HUES64 (cell line): ENCODE results near the gene NDUFAF8.

ENCODE experiments used
- H3K27ac ChIP-seq: 2 replicates; pipeline ENCODE4 v1.7.0; 2013; ENCODE audit warnings: low read depth, low read length, inconsistent platforms
- H3K27me3 ChIP-seq: 2 replicates; pipeline ENCODE4 v1.6.1; 2013; ENCODE audit warnings: mild to moderate bottlenecking, low read length; ENCODE audit not compliant: insufficient read depth
- H3K36me3 ChIP-seq: 2 replicates; pipeline ENCODE4 v1.6.1; 2013; ENCODE audit warnings: mild to moderate bottlenecking, low read length; ENCODE audit not compliant: insufficient read depth
- H3K4me1 ChIP-seq: 2 replicates; pipeline ENCODE4 v1.6.1; 2013; ENCODE audit warnings: mild to moderate bottlenecking, low read length, moderate library complexity; ENCODE audit not compliant: insufficient read depth
- H3K4me3 ChIP-seq: 2 replicates; pipeline ENCODE4 v1.5.1; 2013; ENCODE audit warnings: mild to moderate bottlenecking, low read length, moderate library complexity
- H3K9ac ChIP-seq: 2 replicates; pipeline ENCODE4 v1.6.1; 2013; ENCODE audit warnings: mild to moderate bottlenecking, low read depth, low read length
- H3K9me3 ChIP-seq: 2 replicates; pipeline ENCODE4 v1.6.1; 2013; ENCODE audit warnings: low read depth, low read length; ENCODE audit not compliant: insufficient read depth
- WGBS: fragments of 150-250, 120-280 bp; methylation state at CpG from one replicate; pipeline ENCODE4 v1.1.7; 2013; ENCODE audit warnings: missing lambda C conversion rate; 5-methylcytosine and 5-hydroxymethylcytosine counted together

NDUFAF8 gene

DNA sequence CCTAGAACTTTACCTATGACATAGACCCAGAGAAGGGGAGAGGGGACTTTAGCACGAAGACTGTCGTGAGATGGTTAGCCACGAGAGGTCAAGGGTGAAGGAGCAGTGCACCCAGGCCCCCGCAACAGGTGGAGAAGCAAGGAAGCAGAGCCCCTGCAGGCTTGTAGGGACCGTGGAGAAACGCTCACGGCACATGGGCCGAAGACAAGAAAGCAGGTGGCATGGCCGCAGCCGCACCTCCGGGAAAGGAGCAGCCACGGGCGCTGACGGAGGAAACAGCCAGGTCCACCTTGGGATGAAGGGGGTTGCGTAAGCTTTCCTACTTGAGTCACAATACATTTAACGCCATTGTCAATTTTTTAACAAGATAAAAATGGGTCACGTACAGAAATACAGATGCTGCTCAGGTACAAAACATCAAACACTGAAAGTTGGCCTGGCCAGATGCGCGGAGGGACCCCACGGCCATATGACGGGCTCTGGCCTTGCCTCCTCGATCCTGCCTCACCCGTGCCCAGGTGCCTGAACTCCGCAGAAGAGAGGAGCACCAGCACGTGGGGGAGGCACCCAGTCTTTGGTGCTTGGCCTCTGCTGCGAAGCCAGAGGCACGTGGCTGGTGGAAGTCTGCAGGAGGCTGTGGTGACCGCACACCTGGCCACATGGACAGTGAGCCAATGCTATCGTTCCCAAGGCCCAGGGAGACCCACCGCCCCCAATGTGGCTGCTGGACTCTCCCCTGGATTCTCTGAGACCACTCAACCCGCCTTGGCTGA lies 34.8 kb downstream of the NDUFAF8 start:
- Histone ChIP-seq H3K4me3 (no peak overlapping the region), H3K36me3 (peaks cover 33% of the 10 kb centered on the region), H3K4me1 (no peaks in the 10 kb centered on the region), H3K9me3 (no peaks in the 10 kb centered on the region), H3K9ac (no peak overlapping the region; the same call in 1 of the 2 replicates), H3K27me3 (no peaks in the 10 kb centered on the region), H3K27ac (no peak overlapping the region)
- WGBS = 95% methylated on average over 31 of the region's 31 CpGs

DNA sequence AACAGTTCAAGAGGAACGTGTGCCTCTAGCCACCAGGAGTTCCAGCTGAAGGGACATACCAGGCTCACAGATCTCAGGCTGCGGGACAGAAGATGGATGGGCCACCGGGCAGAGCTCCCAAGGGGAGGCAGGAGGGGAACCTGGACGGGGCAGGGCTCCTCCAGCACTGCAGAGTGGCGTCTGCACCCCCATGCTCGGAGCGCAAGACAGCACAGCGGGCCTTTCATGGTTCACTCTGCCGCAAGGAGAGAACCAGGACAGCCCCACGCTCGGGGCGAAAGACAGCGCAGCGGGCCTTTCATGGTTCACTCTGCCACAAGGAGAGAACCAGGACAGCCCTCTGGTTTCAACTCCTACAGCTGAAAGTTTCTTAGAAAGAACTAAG lies 35.3 kb downstream of the NDUFAF8 start:
- no peak overlapping the region for H3K4me3 ChIP-seq
- H3K36me3 ChIP-seq = peaks cover 32% of the 10 kb centered on the region
- WGBS = 93% methylated on average over 14 of the region's 14 CpGs
- H3K27ac ChIP-seq = no peak overlapping the region
- no peaks in the 10 kb centered on the region for H3K9me3 ChIP-seq
- no peaks in the 10 kb centered on the region for H3K27me3 ChIP-seq
- no peak overlapping the region for H3K9ac ChIP-seq
- H3K4me1 ChIP-seq = no peaks in the 10 kb centered on the region

DNA sequence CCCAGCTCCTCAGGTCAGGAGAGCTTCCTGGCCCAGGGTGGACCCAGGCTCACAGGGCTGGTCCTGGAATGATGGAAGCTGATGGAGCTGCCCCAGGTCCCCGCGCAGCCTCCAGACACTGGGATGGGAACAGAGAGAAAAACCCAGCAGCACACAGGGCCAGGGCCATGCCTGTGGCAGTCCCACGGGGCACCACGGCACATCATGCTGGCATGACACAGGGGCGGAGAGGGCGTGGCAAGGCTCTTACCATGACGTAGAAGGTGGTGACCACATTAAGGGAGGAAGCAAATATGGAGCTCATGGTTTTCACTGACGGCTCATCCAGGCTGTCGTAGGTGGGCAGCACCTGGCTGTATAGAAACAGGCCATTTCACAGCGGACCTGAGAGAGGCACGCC lies 37.7 kb downstream of the NDUFAF8 start:
- Histone ChIP-seq H3K27me3 (no peaks in the 10 kb centered on the region), H3K4me3 (no peak overlapping the region), H3K27ac (no peak overlapping the region), H3K9ac (no peak overlapping the region), H3K36me3 (peaks cover 31% of the 10 kb centered on the region), H3K4me1 (no peaks in the 10 kb centered on the region), H3K9me3 (no peaks in the 10 kb centered on the region)
- 94% methylated on average over 11 of the region's 11 CpGs for WGBS

DNA sequence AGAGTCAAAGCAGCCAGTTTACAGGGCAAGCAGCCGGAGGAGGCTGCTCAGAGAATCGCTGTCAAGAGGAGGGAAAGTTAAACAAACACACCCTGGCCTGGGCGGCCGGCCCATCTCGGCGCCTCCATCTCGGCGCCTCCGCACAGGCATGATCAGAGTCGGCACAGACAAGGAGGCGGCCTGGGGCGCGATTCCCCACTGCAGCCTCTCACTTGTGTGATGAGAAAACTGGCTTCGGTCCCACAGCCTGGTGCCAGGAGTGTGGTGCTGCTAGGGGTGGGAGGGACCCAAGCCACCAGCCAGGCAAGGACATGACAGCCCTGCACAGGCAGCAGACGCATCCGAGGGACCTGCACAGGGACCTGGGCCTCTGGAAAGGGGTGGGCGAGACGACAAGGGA lies 38.3 kb downstream of the NDUFAF8 start:
- no peaks in the 10 kb centered on the region for H3K4me1 ChIP-seq
- H3K4me3 ChIP-seq = no peak overlapping the region
- WGBS = 96% methylated on average over 18 of the region's 18 CpGs
- H3K27me3 ChIP-seq = no peaks in the 10 kb centered on the region
- H3K36me3 ChIP-seq = peaks cover 31% of the 10 kb centered on the region
- no peak overlapping the region for H3K9ac ChIP-seq
- no peak overlapping the region for H3K27ac ChIP-seq
- H3K9me3 ChIP-seq = no peaks in the 10 kb centered on the region

DNA sequence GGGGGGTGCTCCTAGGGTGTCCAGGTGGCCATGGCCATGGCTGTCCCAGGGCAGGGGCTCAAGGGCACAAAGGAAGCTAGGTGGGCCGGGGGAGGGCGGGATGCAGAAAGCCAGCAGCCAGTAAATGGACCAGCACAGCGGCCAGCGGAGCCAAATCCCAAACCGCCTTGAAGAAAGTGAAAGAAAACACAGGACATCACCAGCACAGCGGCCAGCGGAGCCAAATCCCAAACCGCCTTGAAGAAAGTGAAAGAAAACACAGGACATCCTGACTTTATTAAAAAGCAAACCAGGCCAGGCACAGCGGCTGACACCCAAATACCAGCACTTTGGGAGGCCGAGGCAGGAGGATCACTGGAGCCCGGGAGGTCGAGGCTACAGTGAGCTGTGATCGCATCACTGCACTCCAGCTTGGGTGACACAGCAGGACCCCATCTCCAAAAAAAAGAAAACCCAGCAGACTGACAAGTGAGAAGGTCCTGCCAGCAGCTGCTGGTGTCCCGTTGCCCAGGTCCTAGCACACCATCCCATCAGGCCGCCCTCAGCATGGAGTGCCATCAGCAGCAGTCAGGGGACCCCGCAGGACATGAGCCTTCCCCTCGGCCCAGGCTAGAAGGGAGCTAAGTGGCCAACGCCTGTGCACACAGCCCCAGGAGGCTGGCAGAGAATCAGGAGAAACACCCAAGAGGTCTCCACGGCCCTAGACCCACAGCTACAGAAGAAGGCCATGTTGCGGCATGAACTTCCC lies 39.0 kb downstream of the NDUFAF8 start:
- no peak overlapping the region for H3K9ac ChIP-seq
- no peaks in the 10 kb centered on the region for H3K9me3 ChIP-seq
- H3K27me3 ChIP-seq = no peaks in the 10 kb centered on the region
- no peak overlapping the region for H3K4me3 ChIP-seq
- H3K36me3 ChIP-seq = peaks cover 31% of the 10 kb centered on the region
- no peaks in the 10 kb centered on the region for H3K4me1 ChIP-seq
- 96% methylated on average over 20 of the region's 20 CpGs for WGBS
- no peak overlapping the region for H3K27ac ChIP-seq

DNA sequence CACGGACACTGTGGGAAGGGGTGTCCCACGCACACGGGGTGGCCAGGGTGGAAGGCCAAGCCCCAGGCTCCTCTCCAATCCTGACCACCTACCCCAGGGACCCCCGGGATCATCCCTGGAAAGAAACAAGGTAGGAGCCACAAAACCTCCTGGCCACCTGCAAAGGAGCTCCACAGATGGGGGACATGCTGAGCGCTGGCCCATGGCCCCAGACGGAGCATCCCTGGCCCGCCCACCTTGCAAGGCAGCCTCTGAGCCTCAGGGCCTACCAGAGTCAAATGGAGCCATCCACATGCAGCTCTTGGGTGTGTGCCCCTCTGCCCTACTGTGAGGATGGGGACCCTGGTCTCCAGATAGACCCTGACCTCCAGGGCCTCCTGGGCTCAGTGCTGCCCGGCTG lies 39.7 kb downstream of the NDUFAF8 start:
- no peaks in the 10 kb centered on the region for H3K9me3 ChIP-seq
- no peaks in the 10 kb centered on the region for H3K4me1 ChIP-seq
- 97% methylated on average over 8 of the region's 8 CpGs for WGBS
- H3K9ac ChIP-seq = no peak overlapping the region
- H3K27ac ChIP-seq = no peak overlapping the region
- no peaks in the 10 kb centered on the region for H3K27me3 ChIP-seq
- H3K4me3 ChIP-seq = no peak overlapping the region
- peaks cover 25% of the 10 kb centered on the region for H3K36me3 ChIP-seq

DNA sequence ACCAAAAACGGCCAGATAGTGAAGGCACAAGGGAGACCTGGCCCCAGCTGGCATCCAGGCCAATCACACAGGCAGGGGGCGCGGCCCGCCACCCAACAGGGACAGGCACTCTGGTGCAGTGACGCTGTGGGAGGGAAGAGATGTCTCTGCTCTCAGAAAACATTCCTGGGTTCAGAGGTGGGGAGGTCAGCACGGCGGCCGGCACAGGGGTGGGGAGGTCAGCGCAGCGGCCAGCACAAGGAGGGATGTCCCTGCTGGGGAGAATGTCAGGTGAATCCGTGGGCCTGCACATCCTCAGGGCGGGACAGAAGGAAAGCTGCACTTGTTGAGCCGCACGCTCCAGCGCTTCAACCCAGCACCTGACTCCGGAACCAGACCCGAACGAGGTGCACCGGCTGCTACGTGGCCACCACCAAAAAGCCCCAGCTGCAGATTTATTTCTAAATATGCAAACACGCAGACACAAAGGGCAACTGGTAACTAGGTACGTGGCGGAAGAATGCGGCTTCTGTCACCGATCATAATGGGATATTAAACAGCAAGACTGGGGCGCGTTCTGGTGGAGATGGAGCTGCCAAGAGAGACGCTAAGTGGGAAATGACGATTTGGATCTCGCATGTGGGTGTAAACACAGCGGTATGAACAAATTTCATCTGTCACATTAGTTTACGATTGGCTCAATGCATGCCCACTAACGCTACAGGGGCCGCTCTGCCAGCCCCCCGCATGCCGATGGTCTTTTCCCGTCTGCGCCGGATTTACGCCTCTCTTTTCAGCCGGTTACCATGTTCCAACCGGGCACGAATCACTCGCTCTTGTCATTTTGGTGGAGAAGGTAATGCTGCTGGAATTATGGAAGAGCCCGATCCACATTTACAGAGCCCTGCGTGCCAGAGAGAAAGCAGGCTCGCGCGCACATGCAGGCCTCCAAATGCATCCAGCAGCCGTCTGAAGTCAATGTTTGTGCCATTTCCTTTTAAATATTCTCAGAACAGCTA lies 40.5 kb downstream of the NDUFAF8 start:
- Histone ChIP-seq H3K36me3 (peaks cover 25% of the 10 kb centered on the region), H3K9me3 (no peaks in the 10 kb centered on the region)
- 94% methylated on average over 50 of the region's 50 CpGs for WGBS

DNA sequence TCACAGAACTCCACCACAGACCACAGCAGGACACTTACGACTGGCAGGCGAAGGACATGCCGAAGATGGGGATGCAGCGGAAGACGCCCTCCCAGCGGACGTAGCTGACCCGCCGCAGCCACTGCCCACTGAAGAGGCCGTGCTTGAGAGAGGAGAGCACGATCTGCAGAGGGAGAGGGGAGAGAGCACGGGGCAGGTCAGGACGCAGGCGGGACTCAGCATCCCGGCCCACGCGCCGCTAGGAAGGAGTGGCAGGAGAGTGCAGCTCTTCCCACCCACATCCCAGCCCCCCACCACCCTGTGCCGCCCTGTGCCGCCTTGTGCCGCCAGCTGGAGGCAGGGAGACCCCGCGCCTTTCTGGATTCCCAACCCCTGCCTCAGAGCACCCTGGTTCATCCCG lies 41.5 kb downstream of the NDUFAF8 start:
- Histone ChIP-seq H3K36me3 (peaks cover 19% of the 10 kb centered on the region; the same call in 1 of the 2 replicates), H3K4me1 (peaks cover 4% of the 10 kb centered on the region; the same call in 1 of the 2 replicates), H3K9ac (no peak overlapping the region), H3K9me3 (no peaks in the 10 kb centered on the region), H3K27ac (no peak overlapping the region), H3K4me3 (no peak overlapping the region), H3K27me3 (no peaks in the 10 kb centered on the region)
- WGBS = 95% methylated on average over 23 of the region's 24 CpGs

More for the DNA sequence above, 40.5 kb downstream of the NDUFAF8 start:
- Histone ChIP-seq H3K4me1 (no peaks in the 10 kb centered on the region), H3K9ac (no peak overlapping the region), H3K4me3 (no peak overlapping the region), H3K27ac (no peak overlapping the region), H3K27me3 (no peaks in the 10 kb centered on the region)

DNA sequence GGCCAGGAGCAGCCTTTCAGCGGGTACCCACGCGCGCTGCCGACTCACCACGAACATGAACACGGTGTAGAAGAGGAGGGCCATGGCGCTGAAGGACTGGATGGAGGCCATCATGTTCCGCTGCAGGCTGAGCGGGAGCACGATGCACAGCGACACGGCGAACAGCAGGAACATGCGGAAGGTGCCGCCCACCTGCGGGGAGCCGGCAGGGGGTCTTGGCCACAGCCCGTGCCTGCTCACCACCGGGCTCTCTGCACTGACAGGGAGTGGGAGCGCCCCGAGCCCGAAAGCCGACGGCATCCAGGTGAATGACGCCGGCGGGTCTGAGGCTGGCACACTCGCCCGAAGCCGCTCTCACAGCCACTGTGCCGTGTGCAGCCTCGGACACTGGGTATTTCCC lies 43.0 kb downstream of the NDUFAF8 start:
- H3K9ac ChIP-seq = no peak overlapping the region
- no peaks in the 10 kb centered on the region for H3K9me3 ChIP-seq
- no peak overlapping the region for H3K4me3 ChIP-seq
- H3K4me1 ChIP-seq = peaks cover 7% of the 10 kb centered on the region; the same call in 1 of the 2 replicates
- H3K36me3 ChIP-seq = peaks cover 11% of the 10 kb centered on the region; the same call in 1 of the 2 replicates
- no peaks in the 10 kb centered on the region for H3K27me3 ChIP-seq
- H3K27ac ChIP-seq = no peak overlapping the region
- WGBS = 93% methylated on average over 33 of the region's 33 CpGs

DNA sequence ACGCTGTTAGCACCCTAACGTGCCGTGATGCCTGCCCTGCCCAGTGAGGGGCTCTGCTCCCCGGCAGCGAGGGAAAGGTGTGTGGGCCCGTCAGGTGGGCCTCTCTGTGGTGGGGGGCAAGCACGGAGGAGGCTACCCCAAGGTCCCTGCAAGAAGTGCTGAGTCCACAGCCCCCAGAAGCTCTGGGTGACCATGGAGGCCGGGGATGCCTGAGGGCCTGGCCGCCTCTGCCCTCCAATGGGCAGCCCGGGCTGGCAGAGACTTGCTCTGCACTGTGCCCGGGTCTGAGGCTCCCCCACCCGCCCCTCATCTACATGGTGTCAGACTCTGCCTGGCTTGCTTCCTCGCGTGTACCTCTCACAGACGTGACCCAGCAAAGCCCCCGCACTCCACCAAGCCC lies 43.8 kb downstream of the NDUFAF8 start:
- Histone ChIP-seq H3K27ac (no peak overlapping the region), H3K27me3 (no peaks in the 10 kb centered on the region), H3K9me3 (no peaks in the 10 kb centered on the region), H3K9ac (no peak overlapping the region), H3K4me3 (no peak overlapping the region), H3K36me3 (peaks cover 12% of the 10 kb centered on the region), H3K4me1 (peaks cover 7% of the 10 kb centered on the region; the same call in 1 of the 2 replicates)
- 95% methylated on average over 16 of the region's 16 CpGs for WGBS
